Small intestine (tissue), 7 donors: ENCODE results near the gene FHIT. TPM values are rescaled to one million over a fixed set of nuclear protein-coding genes. Genes with fewer than 3 reads are reported as not detected.

Source experiments
- DNase-seq, 2 donors: peaks; one replicate each; pipeline versions ENCODE4 v3.0.0 to v3.0.0-alpha.2; 2013
- FAIRE-seq: peaks from 2 replicates; lab custom pipeline; 2012; peaks lifted over from hg19 to GRCh38; lab: Jason Lieb, UNC
- H3K27ac ChIP-seq, 3 donors: one replicate each; pipeline ENCODE4 v1.5.1; 2013; ENCODE audit warnings: low read length in 2 of 3, mild to moderate bottlenecking in 2 of 3, control low read depth in 1 of 3, inconsistent platforms in 1 of 3, low read depth in 1 of 3, moderate library complexity in 1 of 3
- H3K27me3 ChIP-seq, 3 donors: one replicate each; pipeline ENCODE4 v1.6.1; 2013; ENCODE audit warnings: low read length in 3 of 3, inconsistent platforms in 1 of 3; ENCODE audit not compliant: control insufficient read depth in 3 of 3, insufficient read depth in 3 of 3
- H3K36me3 ChIP-seq, 3 donors: one replicate each; pipeline ENCODE4 v1.6.1; 2013; ENCODE audit warnings: low read length in 3 of 3, inconsistent platforms in 1 of 3, low read depth in 1 of 3, mild to moderate bottlenecking in 1 of 3, moderate library complexity in 1 of 3; ENCODE audit not compliant: control insufficient read depth in 3 of 3, insufficient read depth in 2 of 3
- H3K4me1 ChIP-seq, 3 donors: one replicate each; pipeline ENCODE4 v1.6.1; 2013; ENCODE audit warnings: low read length in 2 of 3, inconsistent platforms in 1 of 3, low read depth in 1 of 3, mild to moderate bottlenecking in 1 of 3, moderate library complexity in 1 of 3; ENCODE audit not compliant: control insufficient read depth in 3 of 3, insufficient read depth in 2 of 3
- H3K4me3 ChIP-seq, 3 donors: one replicate each; pipeline ENCODE4 v1.5.1; 2013; ENCODE audit warnings: low read length in 3 of 3, control low read depth in 1 of 3, inconsistent platforms in 1 of 3, low read depth in 1 of 3, mild to moderate bottlenecking in 1 of 3, moderate library complexity in 1 of 3
- H3K9me3 ChIP-seq, 2 donors: one replicate each; pipeline ENCODE4 v1.6.1; 2013; ENCODE audit warnings: low read depth in 1 of 2, low read length in 1 of 2; ENCODE audit not compliant: control insufficient read depth in 2 of 2, insufficient read depth in 1 of 2
- WGBS, 3 donors: extraction: QIAGEN DNeasy Blood & Tissue Kit; methylation state at CpG; one replicate each; pipeline ENCODE4 v1.1.7; 2013; 5-methylcytosine and 5-hydroxymethylcytosine counted together
- polyA plus RNA-seq, 4 donors: library from polyadenylated mRNA; stranded (reverse) in 3 of 4; unstranded in 1 of 4; fragments of 200-250 nt in 3 of 4; fragments of 120-200 nt in 1 of 4; gene quantifications; one replicate each; pipeline versions ENCODE4 v1.2.1 to v1.2.3, GENCODE V29; 2013
- donor health status: healthy with polysubstance abuse.
- donor health status: control.
- donor health status: control.
- donor health status: Bipolar disorder and iron deficiency.
- donor health status: healthy.

The FHIT gene
- polyA plus RNA-seq, 4 donors = 4.4 to 30.4 (median 7.0) TPM

DNA sequence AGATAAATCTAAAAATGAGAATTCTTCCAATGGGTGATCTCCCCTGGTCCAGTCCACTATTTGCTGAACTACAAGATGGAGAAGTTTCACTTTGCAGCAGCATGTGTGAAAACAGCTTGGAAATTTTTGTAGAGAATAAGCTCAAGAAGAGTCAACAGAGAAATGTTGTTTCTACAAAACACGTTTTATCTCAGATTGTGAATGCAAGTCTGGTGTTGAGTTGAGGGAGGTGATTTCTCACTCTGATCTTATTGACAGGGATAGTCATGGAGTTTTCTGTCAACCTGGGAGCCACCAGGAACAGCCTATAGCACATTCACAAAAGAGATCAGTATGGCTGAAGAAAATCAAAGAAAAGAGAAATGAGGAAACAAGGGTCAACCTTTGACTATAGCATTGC lies 1220.3 kb downstream of the FHIT start:
- DNase-seq (no peak), FAIRE-seq (no peak)
- Histone ChIP-seq H3K36me3 (no peaks in the 10 kb centered on the region), H3K27ac (no peak overlapping the region), H3K4me1 (no peaks in the 10 kb centered on the region), H3K27me3 (no peaks in the 10 kb centered on the region), H3K4me3 (no peak overlapping the region), H3K9me3 (no peaks in the 10 kb centered on the region)
- 70 to 90% (median 85%) methylated on average over 1 of the region's 1 CpG for WGBS, 3 donors

DNA sequence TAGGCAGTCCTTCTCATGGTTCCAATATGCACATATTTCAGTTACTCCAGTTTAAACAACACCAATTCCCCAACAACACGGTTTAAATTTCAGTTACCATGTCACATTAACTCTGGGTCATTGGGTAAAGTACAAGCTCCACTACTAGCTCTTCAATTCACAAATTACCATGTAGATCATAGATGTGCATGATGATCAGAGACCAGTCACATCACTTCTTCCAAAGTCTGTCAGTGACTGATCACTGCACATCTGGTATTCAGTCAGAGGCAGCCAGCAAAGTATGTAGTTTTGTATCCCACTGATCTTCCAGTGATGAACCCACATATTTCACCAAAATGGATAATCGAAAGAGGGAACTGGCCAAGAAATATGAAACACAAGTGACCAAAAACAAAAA lies 1223.0 kb downstream of the FHIT start:
- H3K27ac ChIP-seq = no peak overlapping the region
- FAIRE-seq (no peak), DNase-seq (no peak)
- peaks cover 0 to 4% (median 0%) of the 10 kb centered on the region in 3 donors for H3K4me1 ChIP-seq
- no peaks in the 10 kb centered on the region for H3K27me3 ChIP-seq
- no peaks in the 10 kb centered on the region for H3K36me3 ChIP-seq
- 90 to 98% (median 90%) methylated on average over 2 of the region's 2 CpGs for WGBS, 3 donors
- no peak overlapping the region for H3K4me3 ChIP-seq
- no peaks in the 10 kb centered on the region for H3K9me3 ChIP-seq

DNA sequence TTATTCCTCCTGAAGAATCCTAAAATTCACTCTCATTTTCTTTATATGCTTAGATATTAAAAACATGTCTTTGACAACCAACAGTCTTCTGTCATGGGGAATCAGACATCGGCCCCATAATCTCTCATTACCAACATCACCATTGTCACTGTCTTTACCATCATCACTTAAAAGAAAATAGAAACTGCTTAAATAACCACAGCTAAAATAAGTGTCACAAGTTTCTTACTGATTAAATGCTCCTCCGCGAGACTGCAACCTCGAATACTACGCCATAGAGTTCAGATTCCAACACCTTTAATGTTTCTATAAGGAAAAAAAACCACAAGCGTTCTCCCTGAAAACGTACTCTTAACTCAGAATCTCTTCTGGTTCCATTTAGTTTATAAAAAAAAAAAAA lies 1223.9 kb downstream of the FHIT start:
- Histone ChIP-seq H3K4me3 (no peak overlapping the region), H3K9me3 (no peaks in the 10 kb centered on the region), H3K36me3 (no peaks in the 10 kb centered on the region), H3K27me3 (no peaks in the 10 kb centered on the region), H3K27ac (no peak overlapping the region), H3K4me1 (peaks cover 0 to 4% (median 0%) of the 10 kb centered on the region in 3 donors)
- 91 to 96% (median 91%) methylated on average over 7 of the region's 7 CpGs for WGBS, 3 donors
- FAIRE-seq (no peak), DNase-seq (no peak)

DNA sequence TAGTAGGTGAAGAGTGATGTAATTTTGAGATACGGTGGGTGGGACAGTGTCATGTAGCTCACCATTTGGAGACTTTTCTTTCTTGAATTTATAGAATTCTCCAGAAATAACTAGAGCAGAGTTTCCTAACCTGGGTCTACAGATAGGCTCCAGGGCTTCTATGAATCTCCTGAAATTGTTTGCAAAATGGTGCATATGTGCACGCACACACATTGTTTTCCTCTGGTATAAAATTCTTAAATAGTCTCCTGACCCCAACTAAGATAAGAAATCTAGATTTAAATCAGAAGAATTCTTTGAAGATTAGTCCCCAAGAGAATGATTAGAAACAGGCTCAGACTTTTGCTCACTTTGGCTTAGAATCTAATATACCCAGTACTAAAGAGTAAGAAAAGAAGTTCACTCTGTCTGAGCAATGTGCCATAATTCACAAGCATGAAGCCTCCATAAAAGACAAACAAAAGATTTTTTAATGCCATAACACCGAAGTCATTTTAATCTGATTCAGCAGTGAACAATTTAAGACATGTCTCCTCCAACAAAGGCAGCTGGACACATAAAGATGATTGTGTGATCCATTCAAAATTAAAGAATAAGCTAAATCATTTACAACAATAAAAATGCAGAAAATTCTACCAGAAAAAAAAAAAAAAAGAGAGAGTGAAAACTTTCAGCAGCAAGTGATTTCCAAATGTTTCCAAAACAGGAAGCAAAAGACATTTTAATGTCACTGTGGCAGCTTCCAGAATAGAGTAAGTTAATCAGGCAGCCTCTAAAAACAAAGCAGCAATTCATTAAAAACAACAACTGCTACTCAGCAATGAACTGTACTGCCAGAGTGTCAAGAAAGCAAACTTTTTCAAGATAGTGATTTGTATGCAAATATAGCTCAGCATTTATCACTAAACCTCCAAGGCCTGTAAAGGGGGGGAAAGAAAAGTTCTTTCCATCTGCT lies 1225.9 kb downstream of the FHIT start:
- FAIRE-seq = no peak
- Histone ChIP-seq H3K4me1 (peaks cover 0 to 4% (median 0%) of the 10 kb centered on the region in 3 donors), H3K9me3 (no peaks in the 10 kb centered on the region), H3K4me3 (no peak overlapping the region), H3K27me3 (no peaks in the 10 kb centered on the region), H3K27ac (no peak overlapping the region), H3K36me3 (no peaks in the 10 kb centered on the region)
- whole genome bisulfite sequencing, 3 donors = 74 to 78% (median 75%) methylated on average over 3 of the region's 3 CpGs
- DNase-seq = no peak

DNA sequence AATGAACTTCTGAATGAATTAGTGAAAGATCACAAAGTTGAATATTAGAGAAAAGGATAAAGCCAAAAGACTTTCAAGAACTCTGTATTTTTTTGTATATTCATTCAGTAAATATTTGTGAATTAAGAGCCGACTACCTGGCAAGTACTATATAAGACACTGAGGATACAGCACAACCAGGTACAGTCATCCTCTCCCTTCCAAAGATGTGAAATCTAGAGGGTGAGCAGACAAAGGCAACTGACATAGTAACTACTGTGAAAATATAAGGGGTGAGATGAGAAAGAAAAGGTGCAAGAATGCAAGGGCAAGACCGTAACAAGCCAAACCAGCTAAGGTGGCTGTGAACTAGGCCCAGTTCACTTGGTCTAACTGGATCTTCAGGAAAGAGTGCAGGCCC lies 1226.9 kb downstream of the FHIT start:
- Histone ChIP-seq H3K36me3 (no peaks in the 10 kb centered on the region), H3K9me3 (no peaks in the 10 kb centered on the region), H3K4me1 (peaks cover 0 to 4% (median 0%) of the 10 kb centered on the region in 3 donors), H3K4me3 (no peak overlapping the region), H3K27ac (no peak overlapping the region), H3K27me3 (no peaks in the 10 kb centered on the region)
- FAIRE-seq (no peak), DNase-seq (no peak)
- WGBS, 3 donors = 90 to 98% (median 95%) methylated on average over 2 of the region's 2 CpGs

DNA sequence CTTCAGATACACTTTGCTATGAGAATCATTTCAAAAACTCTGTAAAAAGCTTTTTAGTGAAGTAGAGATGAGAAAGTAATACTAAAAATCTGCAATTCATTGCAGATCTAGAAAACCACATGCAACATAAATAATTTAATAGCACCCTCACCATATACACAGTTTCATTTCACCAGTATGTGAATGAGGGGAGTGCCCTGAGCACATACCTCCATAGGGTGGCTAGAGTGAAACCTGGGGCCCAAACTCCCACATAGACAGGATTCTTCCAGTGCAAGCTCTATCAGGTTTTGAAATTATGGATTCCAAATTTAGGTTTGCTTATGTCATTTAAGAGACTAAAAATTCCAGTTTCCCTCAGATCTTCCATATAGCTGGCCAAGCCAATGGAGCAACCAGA lies 1228.1 kb downstream of the FHIT start:
- no peaks in the 10 kb centered on the region for H3K36me3 ChIP-seq
- H3K9me3 ChIP-seq = no peaks in the 10 kb centered on the region
- H3K27me3 ChIP-seq = no peaks in the 10 kb centered on the region
- no peak overlapping the region for H3K4me3 ChIP-seq
- FAIRE-seq (no peak), DNase-seq (no peak)
- peaks cover 0 to 4% (median 0%) of the 10 kb centered on the region in 3 donors for H3K4me1 ChIP-seq
- no peak overlapping the region for H3K27ac ChIP-seq

DNA sequence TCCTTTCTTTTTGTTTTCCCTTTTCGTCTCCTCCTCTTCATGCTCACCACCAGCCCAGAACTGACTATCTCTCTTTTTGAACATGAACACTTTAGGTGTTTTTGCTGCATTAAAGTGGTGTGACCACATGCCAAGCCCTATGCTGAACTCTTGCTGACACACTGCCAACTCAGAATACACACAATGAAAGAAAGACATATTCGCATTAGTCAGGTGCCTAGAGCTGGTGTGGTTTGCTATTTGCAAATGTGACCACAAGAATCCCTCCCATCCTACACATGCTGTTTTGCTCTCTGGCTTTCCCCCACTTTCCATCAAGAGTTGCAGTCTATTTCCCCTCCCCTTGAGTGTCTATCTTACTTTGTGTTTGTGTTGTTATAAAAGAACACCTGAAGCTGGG lies 1233.6 kb downstream of the FHIT start:
- DNase-seq (peak in 1 of 2 donors; percentile 4), FAIRE-seq (no peak)
- Histone ChIP-seq H3K4me1 (no peaks in the 10 kb centered on the region), H3K27ac (no peak overlapping the region), H3K36me3 (no peaks in the 10 kb centered on the region), H3K9me3 (no peaks in the 10 kb centered on the region), H3K27me3 (no peaks in the 10 kb centered on the region), H3K4me3 (no peak overlapping the region)
- WGBS, 3 donors = 71 to 92% (median 74%) methylated on average over 2 of the region's 2 CpGs

DNA sequence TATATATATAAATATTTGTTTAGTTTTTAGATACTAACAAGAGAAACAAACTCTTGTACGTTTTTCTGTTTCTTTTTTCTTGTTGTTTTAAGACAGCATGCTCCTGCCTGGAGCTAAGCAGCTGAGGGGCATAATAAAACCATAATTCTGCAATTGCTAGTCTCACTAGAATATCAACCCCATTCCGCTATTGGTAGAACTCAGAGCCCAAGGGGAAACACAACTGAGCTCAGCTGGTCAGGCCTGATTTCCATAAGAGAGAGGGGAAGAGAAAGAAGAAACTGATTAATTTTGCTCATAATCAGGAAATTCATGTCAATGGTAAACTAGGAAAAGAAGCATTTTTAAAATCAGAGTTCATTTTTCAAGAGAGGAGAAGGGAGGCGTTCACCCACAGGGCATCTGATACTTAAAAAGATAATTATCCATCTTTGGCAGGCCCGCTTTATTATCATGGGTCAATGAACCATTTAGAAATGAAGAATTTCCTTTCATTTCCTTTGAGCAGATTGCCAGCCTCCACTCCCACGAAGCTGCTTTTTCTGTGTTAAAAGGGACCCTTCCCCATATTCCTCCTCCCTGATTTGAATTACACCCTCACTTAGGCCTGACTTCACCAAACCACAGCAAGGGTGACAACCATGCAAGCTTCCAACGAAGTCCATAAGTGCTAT lies 1236.1 kb downstream of the FHIT start:
- Histone ChIP-seq H3K4me3 (no peak overlapping the region), H3K27ac (no peak overlapping the region), H3K36me3 (no peaks in the 10 kb centered on the region), H3K27me3 (no peaks in the 10 kb centered on the region), H3K9me3 (no peaks in the 10 kb centered on the region), H3K4me1 (no peaks in the 10 kb centered on the region)
- DNase-seq (no peak), FAIRE-seq (no peak)
- 84 to 90% (median 86%) methylated on average over 6 of the region's 6 CpGs for WGBS, 3 donors
